AG04450 (cell line): Measurements from ENCODE around the gene HTT. TPM values are rescaled to one million over a fixed set of nuclear protein-coding genes. Genes with fewer than 3 reads are reported as not detected.

ENCODE experiments used
- CTCF ChIA-PET: fragments of 300-600, 350-600 bp; formaldehyde crosslinking; extraction: SDS; loops from one replicate; lab custom pipeline; 2022; ENCODE audit warnings: antibody characterized with exemption, inconsistent platforms; lab: Charles Lee
- POLR2A ChIA-PET: fragments of 350-600 bp; formaldehyde crosslinking; extraction: SDS; loops from one replicate; lab custom pipeline; 2021; ENCODE audit warnings: antibody characterized with exemption, inconsistent platforms; lab: Yijun Ruan, JAX
- DNase-seq: peaks from one replicate; pipeline ENCODE4 v3.0.0-alpha.2; 2011; ENCODE audit warnings: low read depth, low spot score
- H3K27ac ChIP-seq: one replicate; pipeline ENCODE4 v1.5.1; 2012; ENCODE audit warnings: low read depth, low read length, control low read depth
- H3K27me3 ChIP-seq: one replicate; pipeline ENCODE4 v1.6.0; 2012; ENCODE audit warnings: low read length; ENCODE audit not compliant: control insufficient read depth, insufficient read depth
- H3K4me3 ChIP-seq: 2 replicates; pipeline ENCODE4 v1.5.1; 2011; ENCODE audit warnings: mild to moderate bottlenecking, low read depth, low read length, control low read depth
- H3K9me3 ChIP-seq: 2 replicates; pipeline ENCODE4 v1.5.1; 2012; ENCODE audit warnings: low read length; ENCODE audit not compliant: control insufficient read depth, insufficient read depth
- polyA plus RNA-seq: library from polyadenylated mRNA; depleted of rRNA; stranded (reverse); fragments of >200 nt; gene quantifications from 2 replicates; pipeline ENCODE4 v1.2.3, GENCODE V29; 2011
- TF ChIP-seq, protein P1 (sequence below): IDR thresholded peaks from 2 replicates; pipeline ENCODE4 v1.5.1; 2011; ENCODE audit warnings: low read depth, low read length, control low read depth, inconsistent platforms

The HTT gene
- polyA plus RNA-seq, 1 experiment = 14.5 TPM

DNA sequence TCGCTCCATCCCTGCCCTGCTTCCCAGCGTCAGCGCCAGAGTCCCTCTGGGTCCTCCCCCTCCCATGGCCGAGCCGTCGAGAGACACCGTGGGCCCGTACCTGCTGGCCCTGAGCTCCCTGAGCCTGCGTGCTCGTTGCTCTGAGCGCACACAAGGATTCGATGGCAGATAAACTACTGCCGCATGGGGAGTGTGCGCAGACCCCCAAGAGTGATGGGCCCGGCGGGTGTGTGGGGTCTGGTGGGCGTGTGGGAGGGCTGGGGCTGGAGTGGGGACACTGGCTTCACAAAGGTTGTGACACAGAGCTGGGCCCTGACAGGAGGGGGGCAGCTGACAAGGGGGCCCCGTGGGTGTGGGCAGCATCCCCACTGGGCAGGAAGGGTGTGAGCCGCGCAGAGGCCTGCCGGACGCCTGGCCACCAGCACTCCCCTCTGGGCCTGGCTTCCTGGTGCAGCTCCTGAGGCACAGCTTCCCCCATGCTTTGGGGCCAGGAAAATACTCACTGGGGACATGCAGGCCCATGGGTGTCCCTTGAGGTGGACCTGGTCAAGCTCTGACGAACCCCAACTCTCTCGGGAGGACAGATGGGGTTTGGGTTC, 213.6 kb downstream of the HTT start:
- ChIA-PET CTCF (interaction anchor here (1.5 kb wide), 1 partner anchor 15 kb away, joined by 3 read pairs; no protein-coding TSS in a partner anchor), POLR2A (interaction anchor here (0.6 kb wide), 1 partner anchor 244 kb away, joined by 5 read pairs; the partner anchor contains the start of gene LRPAP1)
- DNase-seq = no peak
- TF ChIP-seq, protein P1, sequence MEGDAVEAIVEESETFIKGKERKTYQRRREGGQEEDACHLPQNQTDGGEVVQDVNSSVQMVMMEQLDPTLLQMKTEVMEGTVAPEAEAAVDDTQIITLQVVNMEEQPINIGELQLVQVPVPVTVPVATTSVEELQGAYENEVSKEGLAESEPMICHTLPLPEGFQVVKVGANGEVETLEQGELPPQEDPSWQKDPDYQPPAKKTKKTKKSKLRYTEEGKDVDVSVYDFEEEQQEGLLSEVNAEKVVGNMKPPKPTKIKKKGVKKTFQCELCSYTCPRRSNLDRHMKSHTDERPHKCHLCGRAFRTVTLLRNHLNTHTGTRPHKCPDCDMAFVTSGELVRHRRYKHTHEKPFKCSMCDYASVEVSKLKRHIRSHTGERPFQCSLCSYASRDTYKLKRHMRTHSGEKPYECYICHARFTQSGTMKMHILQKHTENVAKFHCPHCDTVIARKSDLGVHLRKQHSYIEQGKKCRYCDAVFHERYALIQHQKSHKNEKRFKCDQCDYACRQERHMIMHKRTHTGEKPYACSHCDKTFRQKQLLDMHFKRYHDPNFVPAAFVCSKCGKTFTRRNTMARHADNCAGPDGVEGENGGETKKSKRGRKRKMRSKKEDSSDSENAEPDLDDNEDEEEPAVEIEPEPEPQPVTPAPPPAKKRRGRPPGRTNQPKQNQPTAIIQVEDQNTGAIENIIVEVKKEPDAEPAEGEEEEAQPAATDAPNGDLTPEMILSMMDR = no peak
- H3K27ac ChIP-seq = no peak overlapping the region
- H3K4me3 ChIP-seq = no peak overlapping the region
- peaks cover 19% of the 10 kb centered on the region for H3K27me3 ChIP-seq
- H3K9me3 ChIP-seq = no peaks in the 10 kb centered on the region; the same call in 1 of the 2 replicates

DNA sequence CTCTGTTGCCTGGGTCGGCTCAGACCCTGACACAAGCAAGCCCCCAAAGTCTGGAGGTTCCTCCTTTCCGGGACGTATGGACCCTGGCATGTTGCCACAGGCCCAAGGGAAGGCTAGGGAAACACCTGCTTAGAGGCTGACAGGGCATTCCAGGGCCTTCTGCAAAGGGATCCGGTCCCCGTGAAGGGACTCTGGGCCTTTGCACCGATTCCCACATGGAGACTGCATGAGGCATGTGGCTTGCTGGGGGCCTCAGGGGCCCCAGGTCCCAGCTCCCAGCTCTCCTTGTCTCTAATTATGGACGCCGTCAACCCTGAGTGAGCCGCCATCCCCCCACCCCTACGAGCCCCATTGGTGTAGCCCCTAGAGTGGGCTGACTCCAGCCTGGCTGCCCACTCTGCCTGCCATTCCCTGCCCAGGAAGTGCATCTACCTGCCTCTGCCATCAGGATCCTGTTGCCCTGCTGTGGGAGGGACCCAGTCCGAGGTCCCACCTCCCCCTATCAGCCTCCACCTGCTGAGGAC, 214.2 kb downstream of the HTT start:
- no peak for DNase-seq
- Histone ChIP-seq H3K27me3 (peaks cover 19% of the 10 kb centered on the region), H3K27ac (no peak overlapping the region), H3K9me3 (no peaks in the 10 kb centered on the region; the same call in 1 of the 2 replicates), H3K4me3 (no peak overlapping the region)
- POLR2A ChIA-PET = no interaction called here
- TF ChIP-seq, protein P1 = no peak
- CTCF ChIA-PET = no interaction called here

DNA sequence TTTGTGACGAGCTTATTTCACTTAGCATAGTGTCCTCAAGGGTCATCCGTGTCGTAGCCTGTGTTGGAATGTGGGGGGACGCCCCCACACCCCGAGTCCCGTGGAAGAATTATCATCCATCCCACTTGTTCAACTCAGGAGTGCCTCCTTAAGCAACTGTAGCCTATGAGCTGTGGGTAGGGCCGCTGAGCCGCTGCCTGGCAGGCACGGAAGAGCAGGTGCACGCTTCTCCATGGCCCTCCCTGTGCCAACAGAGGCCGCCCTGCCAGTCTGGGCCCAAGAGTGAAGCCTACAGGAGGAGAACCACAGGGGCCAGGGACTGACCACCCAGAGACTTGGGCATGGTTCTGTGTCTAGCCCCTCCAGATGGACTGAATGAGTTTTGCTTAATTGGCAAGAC, 216.0 kb downstream of the HTT start:
- POLR2A ChIA-PET = no interaction called here

DNA sequence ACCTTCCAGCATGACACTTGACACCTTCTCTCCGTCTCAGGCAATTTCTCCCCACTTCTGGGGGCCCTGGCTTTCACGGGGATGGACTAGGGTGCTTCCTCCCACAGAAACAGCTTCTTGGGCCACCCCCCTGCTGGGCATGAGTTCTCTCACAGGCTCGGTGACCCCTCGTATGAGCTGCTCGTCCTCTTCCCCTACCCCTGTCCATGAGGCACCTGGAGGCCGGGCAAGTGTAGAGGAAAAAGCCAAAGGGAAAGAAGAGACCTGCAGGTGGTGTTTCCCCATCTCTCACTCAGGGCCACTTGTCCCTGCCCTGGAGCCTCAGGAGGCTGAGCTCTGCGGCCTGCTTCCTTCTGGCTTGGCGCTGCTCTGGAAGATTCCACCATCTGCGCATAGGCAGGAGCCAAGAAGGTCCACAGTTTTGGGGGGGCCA, 216.4 kb downstream of the HTT start:
- H3K27me3 ChIP-seq = peaks cover 15% of the 10 kb centered on the region
- ChIA-PET CTCF (interaction anchor here (1.6 kb wide), 1 partner anchor 190 kb away, joined by 5 read pairs; no protein-coding TSS in a partner anchor), POLR2A (no interaction called here)
- no peak for DNase-seq
- H3K9me3 ChIP-seq = no peaks in the 10 kb centered on the region; the same call in 1 of the 2 replicates
- no peak overlapping the region for H3K27ac ChIP-seq
- H3K4me3 ChIP-seq = no peak overlapping the region
- TF ChIP-seq, protein P1 = no peak

More for the DNA sequence above, 216.0 kb downstream of the HTT start:
- no peaks in the 10 kb centered on the region; the same call in 1 of the 2 replicates for H3K9me3 ChIP-seq
- peaks cover 15% of the 10 kb centered on the region for H3K27me3 ChIP-seq
- no peak for DNase-seq
- TF ChIP-seq, protein P1 = no peak
- no peak overlapping the region for H3K4me3 ChIP-seq
- H3K27ac ChIP-seq = no peak overlapping the region
- CTCF ChIA-PET = no interaction called here

DNA sequence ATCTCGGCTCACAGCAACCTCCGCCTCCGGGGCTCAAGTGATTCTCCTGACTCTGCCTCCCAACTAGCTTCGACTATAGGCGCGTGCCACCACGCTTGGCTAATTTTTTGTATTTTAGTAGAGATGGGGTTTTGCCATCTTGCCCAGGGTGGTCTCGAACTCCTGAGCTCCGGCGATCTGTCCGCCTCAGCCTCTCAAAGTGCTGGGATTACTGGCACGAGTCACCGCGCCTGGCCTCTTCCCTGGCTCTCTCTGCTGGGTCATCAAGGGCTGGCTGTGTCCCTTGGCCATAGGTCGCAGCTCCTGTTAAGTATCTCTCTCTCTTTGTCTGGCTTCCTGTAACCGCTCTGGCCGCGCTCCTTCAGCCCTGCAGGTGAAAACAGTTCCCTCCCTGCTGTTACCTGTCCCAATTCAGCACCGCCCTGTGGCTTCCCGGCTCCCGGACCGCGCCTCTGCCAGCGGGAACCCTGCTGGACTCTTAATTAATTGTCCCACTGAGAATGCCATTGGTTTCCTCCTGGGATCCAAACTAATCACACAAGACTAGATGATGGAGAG, 217.0 kb downstream of the HTT start:
- POLR2A ChIA-PET = interaction anchor here (1.2 kb wide), 1 partner anchor 15 kb away, joined by 3 read pairs; no protein-coding TSS in a partner anchor
- DNase-seq = no peak
- TF ChIP-seq, protein P1 = no peak
- no peaks in the 10 kb centered on the region; the same call in none of the 2 replicates for H3K9me3 ChIP-seq
- peaks cover 12% of the 10 kb centered on the region for H3K27me3 ChIP-seq
- CTCF ChIA-PET = interaction anchor here (1.6 kb wide), 1 partner anchor 189 kb away, joined by 5 read pairs; no protein-coding TSS in a partner anchor
- peak overlapping the region; percentile 21 for H3K27ac ChIP-seq
- peak overlapping the region; percentile 83 for H3K4me3 ChIP-seq
